NCI-H2227 treated with DMSO at 0.1 percent for 48 hours (cell line): Measurements from ENCODE around the gene ID1.

Experiments
- DNase-seq: peaks from one replicate; lab custom pipeline; 2025; lab: John Stamatoyannopoulos, UW

Gene ID1

GRCh38 chr20:31605031-31605901 lies at the start of gene ID1:
Gene ID1 (plus strand): TSS chr20:31605289. CDS start chr20:31605388, 99 bp downstream.
- peak; percentile 96 for DNase-seq

GRCh38 chr20:31559704-31560093 lies 45.4 kb upstream of the ID1 start:
- DNase-seq = no peak

GRCh38 chr20:31560094-31560745 lies 44.9 kb upstream of the ID1 start:
- DNase-seq = peak; percentile 64

GRCh38 chr20:31560746-31561598 lies 44.1 kb upstream of the ID1 start:
- DNase-seq = no peak

GRCh38 chr20:31562241-31562640 lies 42.8 kb upstream of the ID1 start:
- DNase-seq = no peak

- no peak for DNase-seq
These were observed 40.8 kb upstream of the ID1 start for GRCh38 chr20:31564284-31564683.

- DNase-seq = peak; percentile 16
These were observed 39.3 kb upstream of the ID1 start for GRCh38 chr20:31565699-31566318.

- DNase-seq = no peak
These were observed 38.8 kb upstream of the ID1 start for GRCh38 chr20:31566319-31566657.

- DNase-seq = no peak
These were observed 38.3 kb upstream of the ID1 start for GRCh38 chr20:31566658-31567379.

- no peak for DNase-seq
These were observed 37.7 kb upstream of the ID1 start for GRCh38 chr20:31567380-31567720.

GRCh38 chr20:31568041-31568731 lies 36.9 kb upstream of the ID1 start:
- no peak for DNase-seq

- DNase-seq = no peak
These were observed 36.3 kb upstream of the ID1 start for GRCh38 chr20:31568773-31569162.

- peak; percentile 49 for DNase-seq
These were observed 35.7 kb upstream of the ID1 start for GRCh38 chr20:31569163-31570020.

GRCh38 chr20:31570021-31570463 lies 35.0 kb upstream of the ID1 start:
- DNase-seq = no peak

GRCh38 chr20:31570735-31571617 lies 34.1 kb upstream of the ID1 start:
- no peak for DNase-seq

- DNase-seq = no peak
These were observed 32.9 kb upstream of the ID1 start for GRCh38 chr20:31572042-31572700.

- DNase-seq = peak; percentile 99
These were observed 32.2 kb upstream of the ID1 start for GRCh38 chr20:31572701-31573554.
